HG03095 (cell line): ENCODE measurements around the gene CELF2.
A peak's percentile ranks its signal among the peaks of the same experiment; 100 is the strongest.

Experiments
- ATAC-seq: cut with Tn5 transposase; IDR thresholded peaks from one replicate; pipeline ENCODE4 v1.9.1; 2021; ENCODE audit warnings: moderate library complexity; ENCODE audit not compliant: unreplicated experiment

Gene CELF2

GRCh38 chr10:11003679-11004078, 14.0 kb upstream of the CELF2 start:
- ATAC-seq, result no peak

GRCh38 chr10:11004144-11005077, 13.3 kb upstream of the CELF2 start:
- ATAC-seq, result no peak

- ATAC-seq, result no peak
Measured at GRCh38 chr10:11005725-11006427, 11.8 kb upstream of the CELF2 start.

GRCh38 chr10:11006428-11006825, 11.2 kb upstream of the CELF2 start:
- no peak for ATAC-seq

- ATAC-seq, result no peak
Measured at GRCh38 chr10:11007476-11008020, 10.1 kb upstream of the CELF2 start.

GRCh38 chr10:11009471-11010308, 8.0 kb upstream of the CELF2 start:
- no peak for ATAC-seq

GRCh38 chr10:11010582-11010981, 7.1 kb upstream of the CELF2 start:
- ATAC-seq, result no peak

- ATAC-seq, result no peak
Measured at GRCh38 chr10:11011436-11011835, 6.2 kb upstream of the CELF2 start.

- ATAC-seq, result no peak
Measured at GRCh38 chr10:11011984-11012383, 5.7 kb upstream of the CELF2 start.

GRCh38 chr10:11012421-11013295, 5.0 kb upstream of the CELF2 start:
- ATAC-seq, result no peak

- ATAC-seq, result no peak
Measured at GRCh38 chr10:11013836-11014235, 3.8 kb upstream of the CELF2 start.

- no peak for ATAC-seq
Measured at GRCh38 chr10:11014671-11015445, 2.8 kb upstream of the CELF2 start.

- ATAC-seq, result no peak
Measured at GRCh38 chr10:11015446-11015934, 2.2 kb upstream of the CELF2 start.

GRCh38 chr10:11017000-11017569, 587 bp upstream of the CELF2 start:
- ATAC-seq, result peak; percentile 31

- peak; percentile 5 for ATAC-seq
Measured at GRCh38 chr10:11018432-11018841, 765 bp downstream of the CELF2 start.

GRCh38 chr10:11018855-11019631, 1.4 kb downstream of the CELF2 start:
- no peak for ATAC-seq

- no peak for ATAC-seq
Measured at GRCh38 chr10:11019724-11020547, 2.3 kb downstream of the CELF2 start.
